ENCODE results near the gene TMEM232. TPM values are rescaled to one million over a fixed set of nuclear protein-coding genes. Genes with fewer than 3 reads are reported as not detected.
"Not testable (repeated sequence)": the region's sequence is repeated elsewhere in the genome, so short reads cannot be mapped to it uniquely, and the experiment has no call there.

TMEM232 gene
- total and polyA plus RNA-seq, 8 donors: 0.68 to 3.5 (median 2.2) TPM

- Histone ChIP-seq H3K9me3 (no peaks in the 10 kb centered on the region), H3K27me3 (no peaks in the 10 kb centered on the region), H3K4me1 (no peaks in the 10 kb centered on the region), H3K4me3 (no peak overlapping the region), H3K27ac (no peak overlapping the region), H3K36me3 (no peaks in the 10 kb centered on the region)
- DNase-seq (no peak), ATAC-seq (no peak), FAIRE-seq (no peak)
- TF ChIP-seq CTCF (IDR thresholded peaks at IDR 0.05): no peak
- 89 to 97% methylated on average over 1 of the region's 1 CpG for WGBS, 2 donors
- intact Hi-C loops (cut with DNase I): no loop called here
Observed at GRCh38 chr5:110545716-110546115, 180.8 kb downstream of the TMEM232 start.

GRCh38 chr5:110544603-110545002 lies 181.9 kb downstream of the TMEM232 start:
- 92 to 98% methylated on average over 1 of the region's 1 CpG for WGBS, 2 donors
- DNase-seq (no peak), FAIRE-seq (no peak), ATAC-seq (no peak)
- TF ChIP-seq CTCF (IDR thresholded peaks at IDR 0.05): no peak
- H3K36me3 ChIP-seq: no peaks in the 10 kb centered on the region
- no peaks in the 10 kb centered on the region for H3K27me3 ChIP-seq
- no peaks in the 10 kb centered on the region for H3K9me3 ChIP-seq
- no peaks in the 10 kb centered on the region for H3K4me1 ChIP-seq
- intact Hi-C loops (cut with DNase I): no loop called here
- H3K4me3 ChIP-seq: no peak overlapping the region
- H3K27ac ChIP-seq: no peak overlapping the region

GRCh38 chr5:110542949-110543348 lies 183.5 kb downstream of the TMEM232 start:
- no peak for TF ChIP-seq CTCF (IDR thresholded peaks at IDR 0.05)
- FAIRE-seq: no peak
- WGBS, 2 donors: 77 to 91% methylated on average over 3 of the region's 3 CpGs
- Histone ChIP-seq H3K27me3 (no peaks in the 10 kb centered on the region), H3K9me3 (no peaks in the 10 kb centered on the region), H3K4me1 (no peaks in the 10 kb centered on the region), H3K27ac (no peak overlapping the region), H3K4me3 (no peak overlapping the region), H3K36me3 (no peaks in the 10 kb centered on the region)
- DNase-seq: no peak
- intact Hi-C loops (cut with DNase I): no loop called here
- ATAC-seq: no peak

DNA sequence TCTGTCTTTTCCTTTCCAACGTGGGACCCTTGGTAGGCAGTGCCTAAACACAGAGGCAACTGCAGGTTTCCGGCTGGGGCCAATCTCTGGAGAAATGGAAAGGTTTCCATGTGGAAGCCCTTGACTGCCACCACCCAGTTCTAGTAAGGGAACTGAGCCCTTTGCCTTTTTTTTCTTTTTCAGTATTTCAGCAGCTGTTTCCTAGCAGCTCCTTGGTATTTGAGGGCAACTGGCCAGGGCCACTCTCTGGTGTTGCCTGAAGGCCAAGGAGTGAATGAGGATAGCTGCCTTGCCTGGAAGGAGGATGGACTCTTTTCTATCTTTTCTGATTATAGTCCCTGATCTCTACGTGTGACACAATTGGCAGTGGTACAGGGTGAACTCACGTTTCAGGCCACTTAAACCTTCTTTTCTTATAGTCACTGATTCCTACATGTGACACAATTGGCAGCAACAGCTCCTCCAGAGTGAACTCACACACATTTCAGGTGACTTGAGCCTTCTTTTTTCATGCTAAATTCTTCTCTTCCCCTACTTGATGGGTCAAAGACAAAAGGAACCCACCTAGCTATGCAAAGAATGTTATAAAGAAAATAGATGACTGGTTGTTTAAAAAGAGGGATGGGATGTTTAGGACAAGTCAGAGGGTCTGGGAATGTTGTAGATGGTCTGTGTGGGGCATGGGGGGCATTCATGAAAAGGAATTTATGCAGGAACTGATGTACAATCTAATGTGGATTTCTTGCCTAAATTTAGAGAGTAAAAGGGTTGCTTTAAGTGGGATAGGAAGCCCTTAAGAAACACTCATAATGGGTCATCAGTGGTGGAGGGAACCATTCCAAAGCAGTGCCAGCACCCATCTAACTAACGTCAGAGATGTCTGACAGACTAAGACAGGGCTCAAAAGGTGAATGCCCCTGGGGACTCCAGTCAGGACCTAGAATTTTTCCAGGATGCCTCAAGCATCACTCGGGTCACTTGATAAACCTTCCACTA lies 190.1 kb downstream of the TMEM232 start:
- no peak for DNase-seq
- FAIRE-seq: no peak
- WGBS, 2 donors: 55 to 58% methylated on average over 6 of the region's 6 CpGs
- no peak for ATAC-seq
- H3K36me3 ChIP-seq: no peaks in the 10 kb centered on the region
- H3K4me3 ChIP-seq: no peak overlapping the region
- no peak for TF ChIP-seq CTCF (IDR thresholded peaks at IDR 0.05)
- no peaks in the 10 kb centered on the region for H3K27me3 ChIP-seq
- intact Hi-C loops (cut with DNase I): no loop called here
- no peaks in the 10 kb centered on the region for H3K9me3 ChIP-seq
- H3K27ac ChIP-seq: no peak overlapping the region
- no peaks in the 10 kb centered on the region for H3K4me1 ChIP-seq

GRCh38 chr5:110535146-110535545 lies 191.3 kb downstream of the TMEM232 start:
- FAIRE-seq; H3K27ac ChIP-seq; ATAC-seq; DNase-seq; H3K4me1 ChIP-seq; H3K9me3 ChIP-seq; H3K36me3 ChIP-seq; H3K4me3 ChIP-seq; H3K27me3 ChIP-seq; intact Hi-C loops (cut with DNase I): not testable (repeated sequence)
- 81% methylated on average over 7 of the region's 7 CpGs for WGBS, 2 donors

Data from pancreas (tissue), 10 donors.